ENCODE results near the gene CD302. TPM values are rescaled to one million over a fixed set of nuclear protein-coding genes. Genes with fewer than 3 reads are reported as not detected.

Gene CD302
- total and polyA plus RNA-seq, 2 experiments from 2014 or later: 10.5 to 13.9 TPM

GRCh38 chr2:159793326-159793725 is 4.7 kb downstream of the CD302 start:
- H3K9me2 ChIP-seq (ENCODE audit: insufficient read depth): no peaks in the 10 kb centered on the region
- in situ Hi-C loops (cut with MboI): no loop called here
- TF ChIP-seq EZH2phosphoT487 (IDR thresholded peaks at IDR 0.05; ENCODE audit: insufficient read depth, low read depth) (no peak), EZH2 (IDR thresholded peaks at IDR 0.05; ENCODE audit: insufficient read depth, poor library complexity, severe bottlenecking) (no peak)
- H3K36me3 ChIP-seq (ENCODE audit: low read depth): no peaks in the 10 kb centered on the region
- H3K4me3 ChIP-seq: no peak overlapping the region
- no peak overlapping the region for H3K27ac ChIP-seq
- H3F3A ChIP-seq (ENCODE audit: insufficient read depth): 0 out of 2 replicates have a peak, but pooled peaks cover 12% of the 10 kb centered on the region
- no peak overlapping the region for H2AFZ ChIP-seq
- H3K4me2 ChIP-seq (ENCODE audit: unreplicated experiment): no peak overlapping the region
- H3K9me3 ChIP-seq (ENCODE audit: low read depth): no peaks in the 10 kb centered on the region
- 93 to 97% methylated on average over 1 of the region's 1 CpG for WGBS, 2 experiments (ENCODE audit: low coverage in 1 of 2, low lambda C conversion rate in 2 of 2, missing lambda C conversion rate in 2 of 2)
- no peaks in the 10 kb centered on the region for H3K27me3 ChIP-seq (replicated peaks; ENCODE audit: insufficient read depth)
- peaks cover 48% of the 10 kb centered on the region; the same call in 1 of the 2 replicates for H3K79me2 ChIP-seq (ENCODE audit: insufficient read depth)
- no peak for DNase-seq
- H4K20me1 ChIP-seq (ENCODE audit: insufficient read depth): no peaks in the 10 kb centered on the region
- H3K9ac ChIP-seq: no peak overlapping the region
- peaks cover 16% of the 10 kb centered on the region for H3K4me1 ChIP-seq (ENCODE audit: insufficient read depth)

GRCh38 chr2:159792599-159792998 is 5.4 kb downstream of the CD302 start:
- H4K20me1 ChIP-seq (ENCODE audit: insufficient read depth): no peaks in the 10 kb centered on the region
- no peak for DNase-seq
- peaks cover 48% of the 10 kb centered on the region; the same call in 1 of the 2 replicates for H3K79me2 ChIP-seq (ENCODE audit: insufficient read depth)
- no peak overlapping the region for H3K27ac ChIP-seq
- H3F3A ChIP-seq (ENCODE audit: insufficient read depth): 0 out of 2 replicates have a peak, but pooled peaks cover 12% of the 10 kb centered on the region
- H2AFZ ChIP-seq: no peak overlapping the region
- 84 to 87% methylated on average over 4 of the region's 4 CpGs for WGBS, 2 experiments (ENCODE audit: low coverage in 1 of 2, low lambda C conversion rate in 2 of 2, missing lambda C conversion rate in 2 of 2)
- no peak overlapping the region for H3K4me2 ChIP-seq (ENCODE audit: unreplicated experiment)
- H3K27me3 ChIP-seq (replicated peaks; ENCODE audit: insufficient read depth): no peaks in the 10 kb centered on the region
- TF ChIP-seq EZH2phosphoT487 (IDR thresholded peaks at IDR 0.05; ENCODE audit: insufficient read depth, low read depth): no peak
- TF ChIP-seq EZH2 (IDR thresholded peaks at IDR 0.05; ENCODE audit: insufficient read depth, poor library complexity, severe bottlenecking): no peak
- no peak overlapping the region for H3K9ac ChIP-seq
- H3K36me3 ChIP-seq (ENCODE audit: low read depth): no peaks in the 10 kb centered on the region
- H3K9me2 ChIP-seq (ENCODE audit: insufficient read depth): no peaks in the 10 kb centered on the region
- in situ Hi-C loops (cut with MboI): no loop called here
- H3K9me3 ChIP-seq (ENCODE audit: low read depth): no peaks in the 10 kb centered on the region
- H3K4me3 ChIP-seq: no peak overlapping the region
- H3K4me1 ChIP-seq (ENCODE audit: insufficient read depth): peaks cover 16% of the 10 kb centered on the region

- H3K27me3 ChIP-seq (replicated peaks; ENCODE audit: insufficient read depth): no peaks in the 10 kb centered on the region
- no peaks in the 10 kb centered on the region for H3K36me3 ChIP-seq (ENCODE audit: low read depth)
- H2AFZ ChIP-seq: no peak overlapping the region
- peaks cover 14% of the 10 kb centered on the region for H3K4me1 ChIP-seq (ENCODE audit: insufficient read depth)
- no peaks in the 10 kb centered on the region for H3K9me3 ChIP-seq (ENCODE audit: low read depth)
- DNase-seq: no peak
- WGBS, 2 experiments (ENCODE audit: low coverage in 1 of 2, low lambda C conversion rate in 2 of 2, missing lambda C conversion rate in 2 of 2): 90 to 100% methylated on average over 1 of the region's 1 CpG
- no peaks in the 10 kb centered on the region for H4K20me1 ChIP-seq (ENCODE audit: insufficient read depth)
- H3K27ac ChIP-seq: no peak overlapping the region
- in situ Hi-C loops (cut with MboI): no loop called here
- no peak overlapping the region for H3K4me2 ChIP-seq (ENCODE audit: unreplicated experiment)
- H3F3A ChIP-seq (ENCODE audit: insufficient read depth): 0 out of 2 replicates have a peak, but pooled peaks cover 13% of the 10 kb centered on the region
- H3K79me2 ChIP-seq (ENCODE audit: insufficient read depth): peaks cover 48% of the 10 kb centered on the region; the same call in 1 of the 2 replicates
- no peak overlapping the region for H3K4me3 ChIP-seq
- no peak for TF ChIP-seq EZH2phosphoT487 (IDR thresholded peaks at IDR 0.05; ENCODE audit: insufficient read depth, low read depth)
- no peak for TF ChIP-seq EZH2 (IDR thresholded peaks at IDR 0.05; ENCODE audit: insufficient read depth, poor library complexity, severe bottlenecking)
- H3K9ac ChIP-seq: no peak overlapping the region
- H3K9me2 ChIP-seq (ENCODE audit: insufficient read depth): no peaks in the 10 kb centered on the region
Observed at GRCh38 chr2:159792036-159792435, 6.0 kb downstream of the CD302 start.

GRCh38 chr2:159790323-159790722 is 7.7 kb downstream of the CD302 start:
- no peak overlapping the region for H2AFZ ChIP-seq
- no peaks in the 10 kb centered on the region for H4K20me1 ChIP-seq (ENCODE audit: insufficient read depth)
- H3K4me3 ChIP-seq: no peak overlapping the region
- no peak for TF ChIP-seq EZH2 (IDR thresholded peaks at IDR 0.05; ENCODE audit: insufficient read depth, poor library complexity, severe bottlenecking)
- no peak for TF ChIP-seq EZH2phosphoT487 (IDR thresholded peaks at IDR 0.05; ENCODE audit: insufficient read depth, low read depth)
- no peak overlapping the region for H3K27ac ChIP-seq
- 52 to 59% methylated on average over 1 of the region's 1 CpG for WGBS, 2 experiments (ENCODE audit: low coverage in 1 of 2, low lambda C conversion rate in 2 of 2, missing lambda C conversion rate in 2 of 2)
- in situ Hi-C loops (cut with MboI): no loop called here
- no peak overlapping the region for H3K9ac ChIP-seq
- H3K4me2 ChIP-seq (ENCODE audit: unreplicated experiment): no peak overlapping the region
- H3K36me3 ChIP-seq (ENCODE audit: low read depth): no peaks in the 10 kb centered on the region
- H3K9me2 ChIP-seq (ENCODE audit: insufficient read depth): no peaks in the 10 kb centered on the region
- no peaks in the 10 kb centered on the region for H3K9me3 ChIP-seq (ENCODE audit: low read depth)
- H3K27me3 ChIP-seq (replicated peaks; ENCODE audit: insufficient read depth): no peaks in the 10 kb centered on the region
- DNase-seq: no peak
- 0 out of 2 replicates have a peak, but pooled peaks cover under 1% of the 10 kb centered on the region for H3K4me1 ChIP-seq (ENCODE audit: insufficient read depth)
- H3F3A ChIP-seq (ENCODE audit: insufficient read depth): 0 out of 2 replicates have a peak, but pooled peaks cover 4% of the 10 kb centered on the region
- H3K79me2 ChIP-seq (ENCODE audit: insufficient read depth): peaks cover 47% of the 10 kb centered on the region; the same call in 1 of the 2 replicates

Data from GM23248 (cell line).